ENCODE results near the gene TLE6.
"Not testable (repeated sequence)": the region's sequence is repeated elsewhere in the genome, so short reads cannot be mapped to it uniquely, and the experiment has no call there.

Gene TLE6

DNA sequence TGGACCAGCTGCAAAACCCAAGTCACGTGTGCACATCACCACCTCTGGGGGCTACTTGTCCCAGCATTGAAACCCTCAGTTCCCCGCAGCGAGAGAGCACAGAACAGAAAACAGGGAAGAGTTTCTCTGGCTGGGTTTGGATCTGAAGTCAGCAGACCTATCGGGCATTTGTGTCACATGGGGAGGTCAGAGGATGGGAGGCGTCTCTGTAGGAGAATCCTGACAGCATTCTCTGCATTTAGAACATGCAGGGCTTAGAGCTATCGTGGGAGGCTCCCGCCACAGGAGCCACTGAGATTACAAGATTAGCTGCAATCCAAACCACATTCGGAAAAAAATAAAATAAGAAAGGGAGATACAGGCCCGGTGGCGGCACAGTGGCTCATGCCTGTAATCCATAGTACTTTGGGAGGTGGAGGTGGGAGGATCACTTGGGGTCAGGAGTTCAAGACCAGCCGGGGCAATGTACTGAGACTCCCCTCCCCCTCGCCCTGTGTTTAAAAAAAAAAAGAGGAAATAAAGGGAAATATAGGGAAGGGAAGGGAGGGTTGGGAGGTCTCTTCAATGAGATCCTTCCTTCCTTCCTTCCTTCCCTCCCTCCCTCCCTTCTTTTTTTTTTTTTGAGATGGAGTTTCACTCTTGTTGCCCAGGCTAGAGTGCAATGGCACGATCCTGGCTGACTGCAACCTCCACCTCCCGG is 2.9 kb upstream of the TLE6 start:
- DNase-seq: no peak

- DNase-seq: no peak
These were observed 759 bp upstream of the TLE6 start for GRCh38 chr19:2976609-2977000.

DNA sequence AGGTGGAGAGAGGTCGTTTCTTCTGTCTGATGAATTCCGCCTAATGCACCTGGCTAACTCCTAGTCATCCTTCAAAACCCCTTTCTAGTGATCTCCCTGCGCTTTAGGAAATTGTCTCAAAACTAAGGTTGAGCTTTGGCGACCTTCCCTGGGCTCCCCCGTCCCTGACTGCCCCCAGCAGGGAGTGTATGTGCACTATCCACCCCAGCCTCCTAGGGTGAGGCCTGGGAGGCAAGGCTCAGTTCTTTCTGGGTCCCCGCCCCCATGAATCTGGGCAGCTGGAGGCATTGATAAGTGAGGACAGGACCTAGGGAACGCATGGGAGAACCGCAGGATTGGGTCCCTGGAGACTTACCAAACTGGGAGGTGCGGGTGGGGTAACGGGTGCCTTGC is 378 bp downstream of the TLE6 start:
- DNase-seq: no peak

DNA sequence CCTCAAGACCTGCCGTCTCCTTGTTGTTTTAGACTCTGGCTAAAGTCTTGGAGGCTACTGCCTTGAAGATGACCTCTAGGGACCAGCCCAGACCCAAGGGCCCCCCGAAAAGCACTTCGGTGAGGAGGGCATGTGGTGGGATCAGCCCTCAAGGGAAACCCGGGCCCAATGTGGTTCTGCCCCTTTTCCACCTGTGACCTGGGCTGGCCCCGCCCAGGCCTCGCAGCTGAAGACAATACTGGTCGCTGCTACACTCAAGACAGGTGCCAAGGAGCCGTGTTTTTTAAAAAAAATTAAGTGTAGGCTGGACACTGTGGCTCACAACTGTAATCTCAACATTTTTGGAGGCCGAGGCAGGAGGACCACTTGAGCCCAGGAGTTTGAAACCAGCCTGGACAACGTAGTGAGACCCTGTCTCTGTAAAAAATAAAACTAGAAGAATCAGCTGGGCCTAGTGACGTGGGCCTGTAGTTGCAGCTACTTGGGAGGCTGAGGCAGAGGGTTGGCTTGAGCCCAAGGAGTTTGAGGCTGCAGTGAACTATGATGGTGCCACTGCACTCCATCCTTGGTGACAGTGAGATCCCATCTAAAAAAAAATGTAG is 903 bp downstream of the TLE6 start:
- DNase-seq: no peak

GRCh38 chr19:2978772-2979171 is 1.4 kb downstream of the TLE6 start:
- no peak for DNase-seq

DNA sequence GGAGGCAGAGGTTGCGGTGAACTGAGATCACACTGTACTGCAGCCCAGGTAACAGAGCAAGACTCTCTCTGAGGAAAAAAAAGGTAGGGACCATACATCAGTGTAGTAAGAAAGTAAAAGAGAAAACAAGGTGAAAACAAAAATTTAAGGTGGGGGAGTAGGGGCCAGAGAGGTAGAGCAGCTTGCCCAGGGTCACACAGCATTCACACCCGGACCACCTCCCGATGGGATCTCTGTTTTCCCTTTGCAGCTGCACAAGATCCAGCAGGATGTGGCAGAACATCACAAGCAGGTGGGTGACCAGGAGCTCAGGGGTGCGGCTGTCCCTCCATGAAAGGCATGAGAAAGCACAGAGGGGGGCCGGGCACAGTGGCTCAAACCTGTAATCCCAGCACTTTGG is 4.5 kb downstream of the TLE6 start:
- DNase-seq: no peak

DNA sequence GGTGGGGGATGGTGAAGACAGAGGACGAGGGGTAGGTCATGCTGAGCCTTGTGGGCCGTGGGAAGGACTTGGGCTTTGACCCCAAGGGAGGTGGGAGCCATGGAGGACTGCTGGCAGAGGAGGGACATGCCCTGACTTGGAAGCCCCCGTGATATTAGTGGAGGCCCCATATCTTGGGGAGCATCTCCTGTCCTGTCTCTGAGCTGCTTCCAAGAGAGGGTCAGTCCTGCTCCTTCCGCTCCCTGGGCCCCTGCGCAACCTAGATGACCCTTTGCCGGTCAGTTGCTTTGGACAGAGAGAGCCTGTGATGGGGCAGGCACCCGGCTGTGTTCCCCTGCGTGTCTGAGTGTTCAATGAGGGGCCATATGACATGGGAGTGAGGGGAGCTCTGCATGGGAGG is 5.2 kb downstream of the TLE6 start:
- DNase-seq: no peak

DNA sequence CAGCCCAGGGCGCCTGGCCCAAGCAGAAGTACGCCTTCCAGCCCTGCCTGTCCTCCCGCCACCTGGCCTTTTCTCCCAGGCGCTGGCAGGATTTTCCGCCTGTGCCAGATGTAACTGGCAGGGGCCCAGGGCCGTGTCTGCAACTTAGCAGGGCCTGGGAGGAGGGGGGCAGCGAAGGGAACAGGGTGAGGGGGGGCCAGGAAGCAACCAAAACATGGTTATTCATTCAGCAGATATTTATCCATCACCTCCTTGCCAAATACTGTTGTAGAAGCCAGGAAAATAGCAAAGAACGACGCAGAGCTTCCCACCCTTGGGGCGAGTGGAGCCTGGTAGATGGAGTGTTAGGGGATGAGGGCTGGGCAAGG is 5.6 kb downstream of the TLE6 start:
- DNase-seq: peak; percentile 94

GRCh38 chr19:2983351-2984214 is 6.2 kb downstream of the TLE6 start:
- peak; percentile 95 for DNase-seq

DNA sequence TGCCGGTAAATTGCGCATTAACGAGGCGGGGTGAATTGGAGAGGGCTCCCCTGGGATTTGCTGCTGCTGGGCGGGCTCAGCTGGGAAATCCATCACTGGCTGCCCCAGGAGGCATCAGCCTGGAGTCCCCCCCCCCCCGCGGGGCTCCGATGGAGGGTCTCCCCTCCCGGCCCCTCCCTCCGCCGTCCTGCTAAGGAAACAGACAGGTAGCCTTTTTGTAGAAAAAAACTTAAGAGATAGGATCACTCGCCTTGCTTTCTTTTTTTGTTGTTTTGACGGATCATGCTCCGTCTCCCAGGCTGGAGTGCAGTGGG is 6.8 kb downstream of the TLE6 start:
- no peak for DNase-seq

- DNase-seq: peak; percentile 82
These were observed 9.7 kb downstream of the TLE6 start for GRCh38 chr19:2986951-2987524.

DNA sequence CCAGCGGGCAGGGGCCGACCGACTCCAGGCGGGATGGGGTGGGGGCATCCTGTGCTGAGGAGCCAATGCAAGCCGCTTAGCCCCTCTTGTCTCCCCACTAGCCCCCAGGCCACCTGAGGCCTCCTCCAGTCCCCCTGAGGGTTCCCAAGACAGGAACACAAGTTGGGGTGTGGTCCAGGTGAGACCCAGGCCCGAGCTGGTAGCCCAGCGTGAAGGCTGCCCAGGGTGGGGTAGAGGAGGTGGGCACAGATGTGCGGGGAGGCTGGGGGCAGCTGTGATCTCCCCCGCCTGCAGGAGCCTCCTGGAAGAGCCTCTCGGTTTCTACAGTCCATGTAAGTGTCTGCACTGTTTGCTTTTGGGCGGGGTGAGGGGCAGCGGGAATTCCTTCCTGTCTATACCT is 10.4 kb downstream of the TLE6 start:
- no peak for DNase-seq

- no peak for DNase-seq
These were observed 11.2 kb downstream of the TLE6 start for GRCh38 chr19:2988568-2988967.

GRCh38 chr19:2989236-2989946 is 12.0 kb downstream of the TLE6 start:
- no peak for DNase-seq

DNA sequence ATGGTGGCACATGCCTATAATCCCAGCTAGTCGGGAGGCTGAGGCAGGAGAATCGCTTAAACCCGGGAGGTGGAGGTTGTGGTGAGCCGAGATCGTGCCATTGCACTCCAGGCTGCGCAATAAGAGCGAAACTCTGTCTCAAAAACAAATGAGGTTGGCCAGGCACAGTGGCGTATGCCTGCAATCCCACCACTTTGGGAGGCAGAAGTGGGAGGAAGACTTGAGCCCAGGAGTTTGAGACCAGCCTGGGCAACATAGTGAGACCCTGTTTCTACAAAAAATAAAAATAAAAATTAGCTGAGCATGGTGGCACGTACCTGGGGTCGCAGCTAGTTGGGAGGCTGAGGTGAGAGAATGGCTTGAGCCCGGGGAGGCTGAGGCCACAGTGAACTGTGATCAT is 15.0 kb downstream of the TLE6 start:
- not testable (repeated sequence) for DNase-seq

GRCh38 chr19:2992958-2993357 is 15.6 kb downstream of the TLE6 start:
- DNase-seq: no peak

DNA sequence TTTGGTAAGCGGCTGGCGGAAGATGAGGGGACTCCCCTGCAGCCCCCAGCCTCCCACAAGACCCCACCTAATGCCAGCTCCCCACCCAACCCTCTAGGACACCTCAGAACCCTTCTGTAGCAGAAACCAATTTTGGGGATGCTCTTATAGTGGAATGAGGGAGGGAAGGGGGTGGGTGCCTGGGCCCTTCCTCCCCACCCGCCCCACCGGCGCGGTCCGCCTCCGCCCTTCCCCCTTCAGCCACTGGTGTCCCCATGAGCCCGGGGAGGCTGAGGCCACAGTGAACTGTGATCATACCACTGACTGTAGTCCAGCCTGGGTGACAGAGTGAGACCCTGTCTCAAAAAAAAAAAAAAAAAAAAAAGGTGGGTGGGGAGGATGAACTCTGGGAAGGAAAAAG is 16.2 kb downstream of the TLE6 start:
- DNase-seq: no peak

DNA sequence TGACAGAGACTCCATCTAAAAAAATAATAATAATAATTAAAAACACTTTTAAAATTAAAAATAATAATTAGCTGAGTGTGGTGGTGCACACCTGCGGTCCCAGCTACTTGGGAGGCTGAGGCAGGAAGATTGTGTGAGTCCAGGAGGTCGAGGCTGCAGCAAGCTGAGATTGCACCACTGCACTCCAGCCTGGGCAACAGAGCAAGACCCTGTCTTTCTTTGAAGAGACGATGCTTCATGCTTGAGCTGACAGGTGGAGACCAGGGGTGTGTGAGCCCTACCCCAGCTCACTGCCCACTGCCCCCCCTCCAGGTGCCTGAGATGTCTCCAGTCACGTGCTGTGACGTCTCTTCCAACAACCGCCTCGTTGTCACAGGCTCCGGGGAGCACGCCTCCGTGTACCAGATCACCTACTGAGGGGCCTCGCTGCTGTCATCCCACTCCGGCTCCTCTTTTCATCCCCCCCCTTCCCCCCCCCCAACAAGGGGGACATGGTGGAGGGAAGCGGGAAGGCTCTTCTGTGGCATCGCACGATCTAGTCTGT is 17.3 kb downstream of the TLE6 start:
- no peak for DNase-seq

DNA sequence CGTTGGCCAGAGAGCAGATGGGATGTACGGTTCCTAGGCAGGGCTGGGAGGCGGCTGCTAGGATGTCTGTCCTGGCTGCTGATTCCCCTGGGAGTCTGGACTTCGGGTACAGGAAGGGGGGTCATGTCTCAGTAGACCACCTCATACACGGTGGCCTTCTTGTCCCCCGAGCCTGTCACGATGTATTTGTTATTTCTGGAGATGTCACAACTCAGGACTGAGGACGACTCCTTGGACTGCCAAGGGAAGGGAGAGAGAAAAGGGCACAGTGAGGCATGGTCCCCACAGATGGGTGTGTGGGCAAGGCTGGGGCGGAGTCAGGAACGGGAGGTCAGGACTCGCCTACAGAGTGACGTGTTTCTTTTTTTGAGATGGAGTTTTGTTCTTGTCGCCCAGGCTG is 20.4 kb downstream of the TLE6 start:
- no peak for DNase-seq

GRCh38 chr19:2998642-2999041 is 21.3 kb downstream of the TLE6 start:
- DNase-seq: no peak

DNA sequence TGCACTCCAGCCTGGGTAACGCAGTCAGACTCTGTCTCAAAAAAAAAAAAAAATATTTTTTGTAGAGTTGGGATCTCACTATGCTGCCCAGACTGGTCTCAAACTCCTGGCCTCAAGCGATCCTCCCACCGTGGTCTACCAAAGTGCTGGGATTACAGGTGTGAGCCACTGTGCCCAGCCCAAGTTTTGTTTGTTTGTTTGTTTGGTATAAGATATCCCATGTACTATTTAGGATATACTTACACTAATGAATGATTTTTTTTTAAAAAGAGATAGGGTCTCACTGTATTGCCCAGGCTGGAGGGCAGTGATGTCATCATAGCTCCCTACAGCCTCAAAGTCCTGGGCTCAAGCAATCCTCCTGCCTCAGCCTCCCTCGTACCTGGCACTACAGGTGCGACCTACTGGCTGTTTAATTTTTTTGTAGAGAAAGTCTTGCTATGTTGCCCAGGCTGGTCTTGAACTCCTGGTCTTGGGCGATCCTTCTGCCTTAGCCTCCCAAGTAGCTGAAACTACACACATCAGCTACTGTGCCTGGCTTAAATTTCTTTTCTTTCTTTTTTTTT is 24.0 kb downstream of the TLE6 start:
- no peak for DNase-seq

GRCh38 chr19:3003046-3003445 is 25.7 kb downstream of the TLE6 start:
- no peak for DNase-seq

DNA sequence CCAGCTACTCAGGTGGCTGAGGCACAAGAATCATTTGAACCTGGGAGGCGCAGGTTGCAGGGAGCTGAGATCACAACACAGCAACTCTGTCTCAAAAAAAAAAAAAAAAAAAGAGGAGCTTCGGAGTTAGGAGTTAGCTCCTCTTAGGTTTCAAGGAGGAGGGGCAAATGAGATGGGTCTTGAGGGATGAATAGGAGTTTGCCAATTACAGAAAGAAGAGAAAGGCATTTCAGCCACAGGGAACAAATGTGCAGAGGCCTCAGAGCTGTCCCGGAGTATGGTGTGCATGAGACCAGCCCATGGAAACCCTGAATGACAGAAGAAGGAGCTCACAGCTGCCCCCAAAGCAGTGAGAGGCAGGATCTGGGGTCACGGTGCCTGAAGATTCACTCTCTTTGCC is 27.2 kb downstream of the TLE6 start:
- DNase-seq: no peak
